Measurements from ENCODE around the gene GOLT1A. TPM values are rescaled to one million over a fixed set of nuclear protein-coding genes. Genes with fewer than 3 reads are reported as not detected.

GOLT1A gene
- total RNA-seq, 1 experiment from 2014 or later: not detected

DNA sequence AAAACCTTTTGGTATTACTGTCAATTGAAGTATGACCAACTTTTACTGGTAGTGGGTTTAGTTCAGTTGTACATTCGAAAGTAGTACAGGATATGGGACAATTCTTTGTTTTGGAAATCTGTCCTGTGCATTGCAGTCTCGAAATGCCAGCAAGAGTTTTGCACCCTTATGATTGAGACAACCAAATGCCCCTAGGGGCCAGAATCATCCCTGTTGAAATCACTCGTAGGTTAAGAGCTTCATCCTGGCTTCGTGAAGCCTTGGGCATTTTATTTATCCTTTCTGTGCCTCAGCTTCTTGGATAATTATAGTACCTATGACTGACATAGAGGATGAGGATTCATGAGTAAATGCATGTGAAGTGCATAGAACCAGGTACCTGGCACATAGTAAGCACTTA is 2.4 kb upstream of the GOLT1A start:
- H3K9me3 ChIP-seq (ENCODE audit: low read depth, low read length, poor library complexity, severe bottlenecking): no peaks in the 10 kb centered on the region
- no peak overlapping the region for H3K27ac ChIP-seq (ENCODE audit: low read depth, low read length, poor library complexity, severe bottlenecking)
- no peak overlapping the region for H3K4me3 ChIP-seq (ENCODE audit: low read depth, low read length, poor library complexity, severe bottlenecking)
- BruUV-seq (replicated peaks): no TSS peak
- ChIA-PET POLR2A (ENCODE audit: low non-redundant PET) (no interaction called here), CTCF (no interaction called here)
- H3K27me3 ChIP-seq (replicated peaks; ENCODE audit: insufficient read depth, low read depth, low read length, poor library complexity): no peaks in the 10 kb centered on the region
- no peak for DNase-seq (ENCODE audit: low spot score)
- peaks cover 7% of the 10 kb centered on the region for H3K4me1 ChIP-seq (ENCODE audit: insufficient read depth, low read length, poor library complexity, severe bottlenecking)
- intact Hi-C loops (cut with micrococcal nuclease; ENCODE audit: unreplicated experiment): no loop called here
- TF ChIP-seq, protein P1, sequence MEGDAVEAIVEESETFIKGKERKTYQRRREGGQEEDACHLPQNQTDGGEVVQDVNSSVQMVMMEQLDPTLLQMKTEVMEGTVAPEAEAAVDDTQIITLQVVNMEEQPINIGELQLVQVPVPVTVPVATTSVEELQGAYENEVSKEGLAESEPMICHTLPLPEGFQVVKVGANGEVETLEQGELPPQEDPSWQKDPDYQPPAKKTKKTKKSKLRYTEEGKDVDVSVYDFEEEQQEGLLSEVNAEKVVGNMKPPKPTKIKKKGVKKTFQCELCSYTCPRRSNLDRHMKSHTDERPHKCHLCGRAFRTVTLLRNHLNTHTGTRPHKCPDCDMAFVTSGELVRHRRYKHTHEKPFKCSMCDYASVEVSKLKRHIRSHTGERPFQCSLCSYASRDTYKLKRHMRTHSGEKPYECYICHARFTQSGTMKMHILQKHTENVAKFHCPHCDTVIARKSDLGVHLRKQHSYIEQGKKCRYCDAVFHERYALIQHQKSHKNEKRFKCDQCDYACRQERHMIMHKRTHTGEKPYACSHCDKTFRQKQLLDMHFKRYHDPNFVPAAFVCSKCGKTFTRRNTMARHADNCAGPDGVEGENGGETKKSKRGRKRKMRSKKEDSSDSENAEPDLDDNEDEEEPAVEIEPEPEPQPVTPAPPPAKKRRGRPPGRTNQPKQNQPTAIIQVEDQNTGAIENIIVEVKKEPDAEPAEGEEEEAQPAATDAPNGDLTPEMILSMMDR (conservative IDR thresholded peaks at IDR 0.05; ENCODE audit: low read depth, low read length): no peak
- TF ChIP-seq EZH2 (IDR thresholded peaks at IDR 0.05; ENCODE audit: borderline replicate concordance, low read depth, low read length, poor library complexity, severe bottlenecking): no peak
- H3K36me3 ChIP-seq (ENCODE audit: insufficient read depth, low read length, poor library complexity, severe bottlenecking): no peaks in the 10 kb centered on the region

DNA sequence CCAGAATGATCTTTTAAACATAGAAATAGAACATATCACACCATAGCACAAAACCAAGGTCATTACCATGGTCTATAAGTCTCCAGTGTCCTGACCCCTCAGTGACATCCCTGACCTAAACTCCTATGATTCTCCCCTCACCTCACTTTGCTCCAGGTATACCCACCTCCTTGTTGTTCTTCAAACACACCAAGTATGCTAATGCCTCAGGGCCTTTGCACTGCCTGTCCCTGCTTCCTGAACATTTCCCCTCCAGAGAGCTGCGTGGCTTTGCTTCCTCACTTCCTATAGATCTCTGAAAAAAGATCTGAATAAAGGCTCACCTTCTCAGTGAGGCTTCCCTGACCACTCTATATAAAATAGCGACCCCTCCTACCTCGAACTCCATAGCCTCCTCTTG is 1.1 kb downstream of the GOLT1A start:
- H3K9me3 ChIP-seq (ENCODE audit: low read depth, low read length, poor library complexity, severe bottlenecking): no peaks in the 10 kb centered on the region
- no peak for DNase-seq (ENCODE audit: low spot score)
- POLR2A ChIA-PET (ENCODE audit: low non-redundant PET): no interaction called here
- peaks cover 7% of the 10 kb centered on the region for H3K4me1 ChIP-seq (ENCODE audit: insufficient read depth, low read length, poor library complexity, severe bottlenecking)
- H3K36me3 ChIP-seq (ENCODE audit: insufficient read depth, low read length, poor library complexity, severe bottlenecking): no peaks in the 10 kb centered on the region
- no peaks in the 10 kb centered on the region for H3K27me3 ChIP-seq (replicated peaks; ENCODE audit: insufficient read depth, low read depth, low read length, poor library complexity)
- BruUV-seq (replicated peaks): no TSS peak
- intact Hi-C loops (cut with micrococcal nuclease; ENCODE audit: unreplicated experiment): loop anchor here (5.0 kb wide), 1 partner anchor 290 kb away; no protein-coding TSS in a partner anchor
- TF ChIP-seq, protein P1 (conservative IDR thresholded peaks at IDR 0.05; ENCODE audit: low read depth, low read length): no peak
- TF ChIP-seq EZH2 (IDR thresholded peaks at IDR 0.05; ENCODE audit: borderline replicate concordance, low read depth, low read length, poor library complexity, severe bottlenecking): no peak
- H3K4me3 ChIP-seq (ENCODE audit: low read depth, low read length, poor library complexity, severe bottlenecking): no peak overlapping the region
- CTCF ChIA-PET: no interaction called here
- no peak overlapping the region for H3K27ac ChIP-seq (ENCODE audit: low read depth, low read length, poor library complexity, severe bottlenecking)

DNA sequence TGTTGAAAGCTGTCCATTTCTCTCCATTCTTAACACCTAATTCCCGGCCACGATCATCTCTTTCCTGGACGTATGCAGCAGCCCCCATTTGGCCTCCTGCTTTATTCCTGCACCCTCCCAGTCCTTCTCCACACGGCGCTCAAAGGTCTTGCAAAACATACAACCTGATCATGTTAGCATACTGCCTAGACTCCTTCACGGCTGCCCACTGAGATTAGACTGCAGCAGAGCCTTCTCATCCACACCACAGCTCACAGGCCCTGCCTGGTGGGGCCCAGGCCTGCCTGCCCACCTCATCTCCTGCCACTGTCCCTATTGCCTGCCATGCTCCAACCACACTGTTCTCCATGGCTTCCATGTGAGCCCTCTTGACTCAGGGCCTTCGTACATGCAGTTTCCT is 2.7 kb downstream of the GOLT1A start:
- peaks cover 7% of the 10 kb centered on the region for H3K4me1 ChIP-seq (ENCODE audit: insufficient read depth, low read length, poor library complexity, severe bottlenecking)
- ChIA-PET CTCF (no interaction called here), POLR2A (ENCODE audit: low non-redundant PET) (no interaction called here)
- no peak for TF ChIP-seq EZH2 (IDR thresholded peaks at IDR 0.05; ENCODE audit: borderline replicate concordance, low read depth, low read length, poor library complexity, severe bottlenecking)
- TF ChIP-seq, protein P1 (conservative IDR thresholded peaks at IDR 0.05; ENCODE audit: low read depth, low read length): no peak
- BruUV-seq (replicated peaks): no TSS peak
- no peaks in the 10 kb centered on the region for H3K27me3 ChIP-seq (replicated peaks; ENCODE audit: insufficient read depth, low read depth, low read length, poor library complexity)
- no peaks in the 10 kb centered on the region for H3K9me3 ChIP-seq (ENCODE audit: low read depth, low read length, poor library complexity, severe bottlenecking)
- no peak overlapping the region for H3K27ac ChIP-seq (ENCODE audit: low read depth, low read length, poor library complexity, severe bottlenecking)
- intact Hi-C loops (cut with micrococcal nuclease; ENCODE audit: unreplicated experiment): loop anchor here (5.0 kb wide), 1 partner anchor 291 kb away; no protein-coding TSS in a partner anchor
- DNase-seq (ENCODE audit: low spot score): no peak
- H3K4me3 ChIP-seq (ENCODE audit: low read depth, low read length, poor library complexity, severe bottlenecking): no peak overlapping the region
- H3K36me3 ChIP-seq (ENCODE audit: insufficient read depth, low read length, poor library complexity, severe bottlenecking): no peaks in the 10 kb centered on the region
